GM21515 (cell line): ENCODE data around the gene URB1.
"Not testable (repeated sequence)": the region's sequence is repeated elsewhere in the genome, so short reads cannot be mapped to it uniquely, and the experiment has no call there.

Experiments used
- ATAC-seq: cut with Tn5 transposase; IDR thresholded peaks from one replicate; pipeline ENCODE4 v1.9.1; 2021; ENCODE audit not compliant: unreplicated experiment

The URB1 gene

DNA sequence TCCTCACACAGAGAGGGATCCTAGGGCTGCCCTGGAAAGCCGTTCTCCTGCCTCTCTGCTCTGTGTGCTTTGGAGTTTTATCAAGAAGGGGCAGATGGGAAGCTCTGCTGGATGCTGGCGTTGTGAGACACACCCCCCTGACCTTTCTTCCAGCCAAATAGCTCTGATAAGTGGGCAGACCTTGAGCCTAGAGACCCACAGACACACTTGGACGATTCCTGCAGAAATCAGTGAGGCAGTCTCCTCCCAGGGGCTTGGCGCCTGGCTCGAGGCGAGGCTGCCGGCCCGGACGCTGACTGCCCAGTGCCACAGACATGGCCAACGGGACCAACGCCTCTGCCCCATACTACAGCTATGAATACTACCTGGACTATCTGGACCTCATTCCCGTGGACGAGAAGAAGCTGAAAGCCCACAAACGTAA, 94.1 kb downstream of the URB1 start, which contains the start of gene MRAP:
MRAP (plus strand) TSS at position 198 of the 424 bp plus-strand sequence; CDS start at position 315, 117 bp downstream.
- ATAC-seq = no peak

DNA sequence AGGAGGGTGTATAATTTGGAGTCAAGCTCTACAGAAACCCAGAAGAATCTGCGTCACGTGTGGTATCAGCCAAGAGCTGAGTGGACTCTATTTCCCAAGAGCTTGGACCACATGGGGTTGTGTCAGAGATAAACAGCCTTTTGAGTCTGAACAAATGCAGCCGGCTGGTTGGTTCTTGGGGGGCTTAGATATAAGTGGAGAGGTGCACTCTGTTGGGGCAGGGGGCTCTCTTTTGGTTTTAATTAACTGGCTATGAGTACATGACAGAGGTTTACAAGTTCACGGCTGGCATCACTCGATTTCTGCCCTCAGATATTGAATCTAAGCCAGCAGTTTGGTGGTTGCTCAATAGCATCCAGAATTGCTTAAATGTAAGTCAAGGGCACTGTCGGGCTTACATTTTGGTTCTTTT, 94.7 kb downstream of the URB1 start:
- no peak for ATAC-seq

DNA sequence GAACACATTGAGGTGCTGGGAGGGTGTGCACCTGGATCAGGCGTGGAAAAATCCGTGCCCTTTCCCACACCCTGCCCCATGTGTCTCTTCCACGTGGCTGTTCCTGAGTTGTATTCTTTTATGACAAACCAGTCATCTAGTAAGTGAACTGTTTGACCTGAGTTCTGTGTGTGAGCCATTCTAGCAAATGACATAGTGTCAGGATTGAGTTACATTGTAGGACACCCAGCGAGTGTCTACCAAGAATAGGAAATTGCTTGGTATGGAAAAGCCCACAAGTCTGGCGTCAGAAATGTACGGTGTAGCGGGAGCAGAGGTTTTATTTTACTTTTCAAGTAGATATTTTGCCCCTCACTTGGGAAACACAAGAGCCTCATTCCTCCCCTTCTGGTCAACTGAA, 95.4 kb downstream of the URB1 start:
- ATAC-seq = no peak

DNA sequence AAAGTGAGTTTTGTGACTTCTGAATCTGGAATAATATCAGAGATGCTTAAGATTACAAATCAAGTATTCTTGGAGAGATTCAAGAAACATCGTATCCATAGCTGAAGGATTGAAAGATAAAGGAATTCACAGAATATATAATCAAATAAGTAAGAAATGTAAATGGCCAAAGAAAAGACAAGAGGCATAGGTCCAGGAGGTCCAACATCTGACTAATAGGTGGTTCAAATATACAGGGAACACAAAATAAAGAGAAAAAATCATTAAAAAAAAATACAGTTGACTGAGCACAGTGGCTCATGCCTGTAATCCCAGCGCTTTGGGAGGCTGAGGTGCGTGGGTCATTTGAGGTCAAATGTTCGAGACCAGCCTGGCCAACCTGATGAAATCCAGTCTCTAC, 107.3 kb downstream of the URB1 start:
- ATAC-seq = no peak

DNA sequence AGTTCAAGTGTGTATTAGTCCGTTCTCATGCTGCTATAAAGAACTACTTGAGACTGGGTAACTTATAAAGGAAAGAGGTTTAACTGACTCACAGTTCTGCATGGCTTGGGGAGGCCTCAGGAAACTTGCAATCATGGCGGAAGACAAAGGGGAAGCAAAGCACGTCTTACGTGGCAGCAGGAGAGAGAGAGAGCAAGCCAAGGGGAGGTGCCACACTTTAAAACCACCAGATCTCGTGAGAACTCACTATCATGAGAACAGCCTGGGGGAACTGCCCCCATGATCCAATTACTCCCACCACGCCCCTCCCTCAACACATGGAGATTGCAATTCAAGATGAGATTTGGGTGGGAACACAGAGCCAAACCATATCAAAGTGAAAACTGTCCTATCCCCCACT, 109.8 kb downstream of the URB1 start:
- no peak for ATAC-seq

DNA sequence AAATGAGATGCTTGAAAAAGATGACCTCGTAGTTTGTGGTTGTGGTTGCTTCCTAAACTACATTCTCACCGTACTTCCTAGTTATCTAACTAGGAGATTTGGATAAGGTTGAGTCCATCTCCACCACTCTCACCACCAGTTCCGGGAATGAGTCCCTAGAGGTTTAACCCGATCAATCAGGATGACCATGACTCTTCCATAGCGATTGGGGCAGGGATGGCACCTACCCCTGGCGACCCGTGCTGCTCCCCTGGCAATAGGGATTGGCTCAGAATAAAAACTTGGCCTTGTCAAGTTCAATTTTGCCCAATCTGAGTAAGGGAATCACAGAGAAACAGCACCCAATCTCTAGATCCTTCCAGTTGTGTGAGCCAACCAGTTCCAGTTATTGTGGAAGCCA, 111.3 kb downstream of the URB1 start:
- ATAC-seq = no peak

DNA sequence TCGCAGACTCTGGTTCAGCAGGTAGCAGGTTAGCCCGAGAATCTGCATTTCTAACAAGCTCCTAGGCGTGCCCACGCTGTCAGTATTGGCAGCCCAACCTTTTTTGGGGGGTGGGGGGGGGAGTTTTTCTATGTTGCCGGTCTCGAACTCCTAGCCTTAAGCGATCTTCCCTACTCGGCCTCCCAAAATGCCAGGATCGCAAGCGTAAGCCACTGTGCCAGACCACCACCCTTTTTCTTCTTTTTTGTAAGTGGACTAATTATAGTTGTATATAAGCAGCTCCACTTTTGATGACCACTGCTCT, 113.5 kb downstream of the URB1 start:
- no peak for ATAC-seq

DNA sequence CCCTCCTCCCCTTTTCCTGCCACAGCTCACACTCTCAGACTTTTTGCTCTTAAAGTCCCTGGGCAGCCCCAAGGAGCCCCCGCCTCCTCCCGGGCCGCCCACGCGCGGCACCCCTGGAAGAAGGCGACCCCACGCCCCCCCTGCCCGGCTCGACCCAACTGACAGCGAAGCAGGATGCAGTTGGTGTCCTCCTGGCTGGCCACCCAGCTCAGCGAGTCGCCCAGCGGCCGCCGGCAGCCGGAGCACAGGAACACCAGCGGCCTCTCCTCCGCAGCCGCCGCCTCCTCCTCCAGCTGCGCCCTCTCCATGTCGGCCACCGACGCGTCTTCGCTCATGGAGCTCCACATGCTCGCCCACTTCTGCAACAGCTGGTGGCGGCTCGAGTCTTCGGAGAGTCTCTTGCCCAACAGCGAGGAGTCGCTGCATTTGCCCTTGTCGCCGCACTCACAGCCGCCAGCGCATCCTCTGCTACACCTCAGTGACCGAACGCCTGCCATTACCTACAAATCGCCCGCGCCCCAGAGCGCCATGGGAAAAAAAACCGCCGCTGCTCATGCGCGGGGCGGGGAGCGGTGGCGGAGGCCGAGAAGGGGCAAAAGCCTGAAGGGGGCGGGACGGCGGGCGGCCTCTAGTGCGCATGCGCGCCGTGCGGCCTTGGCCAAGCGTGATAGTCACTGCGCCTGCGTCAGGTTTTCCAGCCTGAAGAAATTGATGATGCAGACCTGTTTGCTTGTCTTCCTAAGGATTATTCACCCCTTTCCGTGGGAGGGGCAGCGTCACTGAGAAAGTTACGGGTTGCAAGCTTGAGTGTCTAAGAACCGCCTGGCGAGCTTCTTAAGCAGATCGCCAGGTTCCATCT, 114.1 kb downstream of the URB1 start, which contains the start of gene MIS18A:
MIS18A (minus strand) TSS at position 532 of the 859 bp plus-strand sequence; CDS start at position 497, 35 bp downstream.
- ATAC-seq = peak; percentile 93

DNA sequence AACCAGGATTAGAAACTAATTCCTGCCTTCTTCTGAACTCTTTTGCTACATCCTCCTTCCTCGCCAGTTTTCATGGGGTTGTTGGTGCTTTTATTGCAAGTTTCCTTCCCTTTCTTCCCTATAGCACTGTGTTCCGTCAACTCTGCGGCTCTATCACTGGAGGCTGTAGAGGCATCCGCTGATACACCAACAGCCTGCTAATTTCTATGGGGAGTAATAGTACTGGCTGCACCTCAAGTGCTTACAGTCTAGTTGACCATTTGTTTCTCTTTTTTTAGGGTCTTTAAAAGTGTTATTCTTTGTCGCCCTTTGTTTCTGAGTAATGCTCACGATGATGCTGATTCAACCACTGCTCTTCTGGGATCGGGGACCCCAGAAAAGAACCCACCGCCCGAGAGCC, 114.7 kb downstream of the URB1 start:
- peak; percentile 3 for ATAC-seq

DNA sequence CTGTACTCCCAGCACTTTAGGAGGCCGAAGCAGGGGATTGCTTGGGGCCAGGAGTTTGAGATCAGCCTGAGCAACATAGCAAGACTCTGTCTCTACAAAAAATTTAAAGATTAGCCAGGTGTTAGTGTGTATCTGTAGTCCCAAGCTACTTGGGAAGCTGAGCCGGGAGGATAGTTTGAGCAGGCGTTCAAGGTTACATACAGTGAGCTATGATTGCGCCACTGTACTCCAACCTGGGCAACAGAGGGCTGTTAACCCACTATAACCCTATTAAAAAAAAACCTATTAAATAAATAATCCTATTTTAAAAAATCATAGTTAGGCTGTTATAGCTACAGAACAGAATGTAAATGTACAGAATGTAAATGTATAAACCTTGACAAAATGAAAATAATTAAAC, 116.1 kb downstream of the URB1 start:
- ATAC-seq = no peak

DNA sequence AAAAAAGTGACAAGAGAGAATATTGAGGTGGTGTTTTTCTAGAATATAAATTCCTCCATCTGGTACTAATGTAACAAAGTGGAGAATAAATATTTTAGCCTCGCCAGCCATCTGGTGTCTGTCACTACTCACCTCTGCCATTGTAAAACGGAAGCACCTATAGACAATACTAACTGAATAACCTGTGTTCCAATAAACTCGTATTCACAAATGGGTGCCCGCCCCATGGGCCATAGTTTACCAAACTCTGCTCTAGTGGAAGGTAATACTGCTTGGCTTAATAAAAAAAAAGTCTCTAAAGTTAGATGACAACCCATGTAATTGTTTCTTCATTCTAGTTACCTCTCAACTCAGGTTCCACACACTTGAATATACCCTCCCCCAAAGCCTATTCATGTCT, 122.1 kb downstream of the URB1 start:
- ATAC-seq = no peak

DNA sequence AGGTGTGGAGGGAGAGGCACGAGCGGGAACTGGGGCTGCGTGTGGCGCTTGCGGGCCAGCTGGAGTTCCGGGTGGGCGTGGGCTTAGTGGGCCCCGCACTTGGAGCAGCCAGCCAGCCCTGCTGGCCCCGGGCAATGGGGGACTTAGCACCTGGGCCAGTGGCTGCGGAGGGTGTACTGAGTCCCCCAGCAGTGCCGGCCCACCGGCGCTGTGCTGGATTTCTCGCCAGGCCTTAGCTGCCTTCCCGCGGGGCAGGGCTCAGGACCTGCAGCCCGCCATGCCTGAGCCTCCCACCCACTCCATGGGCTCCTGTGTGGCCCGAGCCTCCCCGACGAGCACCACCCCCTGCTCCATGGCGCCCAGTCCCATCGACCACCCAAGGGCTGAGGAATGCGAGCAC, 127.5 kb downstream of the URB1 start:
- ATAC-seq = not testable (repeated sequence)

DNA sequence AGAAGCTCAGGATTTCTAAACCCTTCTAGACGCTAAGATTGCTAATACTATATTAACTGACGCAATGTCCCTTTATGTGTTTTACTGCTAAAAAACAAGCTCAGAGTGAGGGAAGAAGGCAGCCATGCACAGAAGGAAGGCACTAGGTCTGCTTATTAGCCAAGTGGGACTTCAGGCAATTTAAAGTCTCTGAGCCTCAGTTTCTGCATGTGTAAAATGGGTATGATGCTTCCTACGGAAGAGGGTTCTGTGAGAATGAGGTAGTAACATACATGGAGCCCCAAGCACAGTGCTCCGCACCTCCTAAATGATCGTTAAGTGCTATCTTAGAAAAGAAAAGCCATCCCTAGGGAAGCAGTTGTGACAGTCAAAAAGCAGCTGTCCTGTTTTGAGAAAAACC, 130.9 kb downstream of the URB1 start:
- ATAC-seq = no peak
